ENCODE results near the gene TPH2. TPM values are rescaled to one million over a fixed set of nuclear protein-coding genes. Genes with fewer than 3 reads are reported as not detected.

Gene TPH2
- polyA plus RNA-seq, 3 donors = not detected

DNA sequence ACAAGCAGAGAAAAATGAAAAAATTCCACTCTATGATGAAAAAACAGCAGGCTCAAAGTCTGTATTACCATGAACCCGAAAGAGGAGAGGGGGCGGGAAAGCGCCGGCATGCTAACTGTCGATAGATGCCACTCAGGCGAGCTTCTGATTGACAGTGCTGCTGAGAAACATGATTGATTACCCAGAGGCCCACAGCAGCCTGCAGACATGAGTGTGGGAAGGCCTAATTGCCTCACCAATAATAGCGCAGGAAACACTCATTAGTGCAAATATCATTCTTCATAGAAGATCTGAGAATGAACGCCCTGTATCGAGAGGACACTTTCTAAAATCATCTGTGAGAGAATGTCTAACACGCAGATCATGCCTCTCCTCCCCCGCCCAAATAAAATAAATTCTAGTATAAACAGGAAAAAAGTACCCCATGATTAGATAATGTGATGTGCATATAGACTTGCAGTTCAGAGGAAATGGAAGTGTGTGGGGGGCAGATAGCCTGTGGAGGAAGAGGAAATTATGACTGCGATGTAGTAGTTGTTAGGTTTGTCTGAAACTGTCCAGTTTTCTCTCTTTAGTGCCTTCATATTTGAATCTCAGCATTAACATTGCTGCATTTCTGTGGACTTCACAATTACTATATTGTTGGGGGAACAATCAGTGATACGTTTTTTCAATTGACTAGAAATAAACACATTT is 15.6 kb downstream of the TPH2 start:
- no peaks in the 10 kb centered on the region for H3K4me1 ChIP-seq (ENCODE audit: control insufficient read depth in 1 of 2, insufficient read depth in 2 of 2, low read length in 2 of 2)
- H3K9me3 ChIP-seq (replicated peaks in 1 of 2; ENCODE audit: control insufficient read depth in 1 of 2, insufficient read depth in 1 of 2, low read length in 2 of 2) = no peaks in the 10 kb centered on the region
- no peak overlapping the region for H3K4me3 ChIP-seq (replicated peaks in 1 of 3; ENCODE audit: low read depth in 2 of 3, low read length in 3 of 3)
- H3K4me1 Mint-ChIP-seq = no peaks in the 10 kb centered on the region
- DNase-seq = no peak
- TF ChIP-seq, protein P1, sequence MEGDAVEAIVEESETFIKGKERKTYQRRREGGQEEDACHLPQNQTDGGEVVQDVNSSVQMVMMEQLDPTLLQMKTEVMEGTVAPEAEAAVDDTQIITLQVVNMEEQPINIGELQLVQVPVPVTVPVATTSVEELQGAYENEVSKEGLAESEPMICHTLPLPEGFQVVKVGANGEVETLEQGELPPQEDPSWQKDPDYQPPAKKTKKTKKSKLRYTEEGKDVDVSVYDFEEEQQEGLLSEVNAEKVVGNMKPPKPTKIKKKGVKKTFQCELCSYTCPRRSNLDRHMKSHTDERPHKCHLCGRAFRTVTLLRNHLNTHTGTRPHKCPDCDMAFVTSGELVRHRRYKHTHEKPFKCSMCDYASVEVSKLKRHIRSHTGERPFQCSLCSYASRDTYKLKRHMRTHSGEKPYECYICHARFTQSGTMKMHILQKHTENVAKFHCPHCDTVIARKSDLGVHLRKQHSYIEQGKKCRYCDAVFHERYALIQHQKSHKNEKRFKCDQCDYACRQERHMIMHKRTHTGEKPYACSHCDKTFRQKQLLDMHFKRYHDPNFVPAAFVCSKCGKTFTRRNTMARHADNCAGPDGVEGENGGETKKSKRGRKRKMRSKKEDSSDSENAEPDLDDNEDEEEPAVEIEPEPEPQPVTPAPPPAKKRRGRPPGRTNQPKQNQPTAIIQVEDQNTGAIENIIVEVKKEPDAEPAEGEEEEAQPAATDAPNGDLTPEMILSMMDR (IDR thresholded peaks at IDR 0.05) = no peak
- H2AFZ ChIP-seq (ENCODE audit: insufficient read depth, low read depth, low read length, poor library complexity, severe bottlenecking) = no peak overlapping the region
- intact Hi-C loops (cut with micrococcal nuclease) = no loop called here
- no peak overlapping the region for H3K4me3 Mint-ChIP-seq
- H3K9me3 Mint-ChIP-seq = peaks cover 0 to 3% (median 0%) of the 10 kb centered on the region in 7 donors
- H3K27me3 ChIP-seq (ENCODE audit: control insufficient read depth in 2 of 2, insufficient read depth in 2 of 2, low read length in 2 of 2) = no peaks in the 10 kb centered on the region
- no peak overlapping the region for H3K4me2 ChIP-seq (replicated peaks; ENCODE audit: extremely low read depth, low read length, poor library complexity, severe bottlenecking)
- H3K27ac Mint-ChIP-seq = no peak overlapping the region
- no peaks in the 10 kb centered on the region for H4K20me1 ChIP-seq (ENCODE audit: insufficient read depth, low read length)
- no peak overlapping the region for H3K9ac ChIP-seq (ENCODE audit: insufficient read depth, low read length, poor library complexity, severe bottlenecking)
- no peaks in the 10 kb centered on the region for H3K36me3 Mint-ChIP-seq
- H3K79me2 ChIP-seq (ENCODE audit: insufficient read depth, low read length) = no peaks in the 10 kb centered on the region
- 75% methylated on average over 6 of the region's 13 CpGs for WGBS (ENCODE audit: insufficient coverage)
- H3K36me3 ChIP-seq (replicated peaks in 1 of 2; ENCODE audit: control insufficient read depth in 1 of 2, insufficient read depth in 2 of 2, low read length in 2 of 2) = no peaks in the 10 kb centered on the region
- no peak overlapping the region for H3K27ac ChIP-seq (ENCODE audit: low read depth in 1 of 2, low read length in 2 of 2)
- peaks cover 5 to 14% (median 7%) of the 10 kb centered on the region in 3 donors for H3K27me3 Mint-ChIP-seq (ENCODE audit: low read depth in 3 of 3)

DNA sequence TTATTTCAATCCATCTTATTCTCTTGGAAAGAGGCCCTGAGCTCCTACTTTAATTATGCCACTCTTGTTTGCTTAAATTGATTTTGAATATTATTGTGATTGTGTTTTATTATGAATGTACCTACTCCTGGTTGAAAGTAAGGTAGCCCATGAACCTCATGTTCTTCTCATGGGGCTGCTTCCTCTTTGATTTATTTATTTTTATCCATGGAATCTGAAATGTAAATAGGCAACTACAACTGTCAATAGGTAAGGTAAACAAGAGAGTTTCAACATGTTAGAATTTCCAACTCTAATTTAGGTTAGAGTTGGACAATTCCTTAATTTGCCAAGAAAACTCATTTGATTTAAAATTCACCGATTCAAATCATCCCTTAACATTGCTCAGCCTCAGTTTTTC is 16.2 kb downstream of the TPH2 start:
- Mint-ChIP-seq H3K27ac (no peak overlapping the region), H3K9me3 (peaks cover 0 to 3% (median 0%) of the 10 kb centered on the region in 7 donors), H3K4me1 (no peaks in the 10 kb centered on the region), H3K4me3 (no peak overlapping the region), H3K36me3 (no peaks in the 10 kb centered on the region), H3K27me3 (ENCODE audit: low read depth in 3 of 3) (peaks cover 5 to 14% (median 7%) of the 10 kb centered on the region in 3 donors)
- Histone ChIP-seq H3K9ac (ENCODE audit: insufficient read depth, low read length, poor library complexity, severe bottlenecking) (no peak overlapping the region), H3K79me2 (ENCODE audit: insufficient read depth, low read length) (no peaks in the 10 kb centered on the region), H3K4me3 (replicated peaks in 1 of 3; ENCODE audit: low read depth in 2 of 3, low read length in 3 of 3) (no peak overlapping the region), H3K27me3 (ENCODE audit: control insufficient read depth in 2 of 2, insufficient read depth in 2 of 2, low read length in 2 of 2) (no peaks in the 10 kb centered on the region), H3K4me1 (ENCODE audit: control insufficient read depth in 1 of 2, insufficient read depth in 2 of 2, low read length in 2 of 2) (no peaks in the 10 kb centered on the region), H3K9me3 (replicated peaks in 1 of 2; ENCODE audit: control insufficient read depth in 1 of 2, insufficient read depth in 1 of 2, low read length in 2 of 2) (no peaks in the 10 kb centered on the region), H3K36me3 (replicated peaks in 1 of 2; ENCODE audit: control insufficient read depth in 1 of 2, insufficient read depth in 2 of 2, low read length in 2 of 2) (no peaks in the 10 kb centered on the region), H3K4me2 (replicated peaks; ENCODE audit: extremely low read depth, low read length, poor library complexity, severe bottlenecking) (no peak overlapping the region), H3K27ac (ENCODE audit: low read depth in 1 of 2, low read length in 2 of 2) (no peak overlapping the region), H4K20me1 (ENCODE audit: insufficient read depth, low read length) (no peaks in the 10 kb centered on the region), H2AFZ (ENCODE audit: insufficient read depth, low read depth, low read length, poor library complexity, severe bottlenecking) (no peak overlapping the region)
- TF ChIP-seq, protein P1 (IDR thresholded peaks at IDR 0.05) = no peak
- intact Hi-C loops (cut with micrococcal nuclease) = no loop called here
- WGBS (ENCODE audit: insufficient coverage) = no CpG with 5 or more reads among the region's 1 CpG
- DNase-seq = no peak

Data from CD14-positive monocyte (primary cell).